ENCODE results near the gene LHFPL2.

GRCh38 chr5:78449103-78449502 lies 199.5 kb downstream of the LHFPL2 start:
- TF ChIP-seq, protein P1, sequence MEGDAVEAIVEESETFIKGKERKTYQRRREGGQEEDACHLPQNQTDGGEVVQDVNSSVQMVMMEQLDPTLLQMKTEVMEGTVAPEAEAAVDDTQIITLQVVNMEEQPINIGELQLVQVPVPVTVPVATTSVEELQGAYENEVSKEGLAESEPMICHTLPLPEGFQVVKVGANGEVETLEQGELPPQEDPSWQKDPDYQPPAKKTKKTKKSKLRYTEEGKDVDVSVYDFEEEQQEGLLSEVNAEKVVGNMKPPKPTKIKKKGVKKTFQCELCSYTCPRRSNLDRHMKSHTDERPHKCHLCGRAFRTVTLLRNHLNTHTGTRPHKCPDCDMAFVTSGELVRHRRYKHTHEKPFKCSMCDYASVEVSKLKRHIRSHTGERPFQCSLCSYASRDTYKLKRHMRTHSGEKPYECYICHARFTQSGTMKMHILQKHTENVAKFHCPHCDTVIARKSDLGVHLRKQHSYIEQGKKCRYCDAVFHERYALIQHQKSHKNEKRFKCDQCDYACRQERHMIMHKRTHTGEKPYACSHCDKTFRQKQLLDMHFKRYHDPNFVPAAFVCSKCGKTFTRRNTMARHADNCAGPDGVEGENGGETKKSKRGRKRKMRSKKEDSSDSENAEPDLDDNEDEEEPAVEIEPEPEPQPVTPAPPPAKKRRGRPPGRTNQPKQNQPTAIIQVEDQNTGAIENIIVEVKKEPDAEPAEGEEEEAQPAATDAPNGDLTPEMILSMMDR (IDR thresholded peaks at IDR 0.05) = no peak
- no peak for TF ChIP-seq POLR2A (IDR thresholded peaks at IDR 0.05)

All from testis (tissue), 2 donors.